Measurements from ENCODE around the gene TAS1R3.

Gene TAS1R3

GRCh38 chr1:1342061-1342562 lies 11.0 kb downstream of the TAS1R3 start:
- no peak for DNase-seq
- H3K27me3 Mint-ChIP-seq, result no peaks in the 10 kb centered on the region
- peaks cover 5% of the 10 kb centered on the region for H3K4me1 Mint-ChIP-seq
- no peak overlapping the region for H3K27ac Mint-ChIP-seq
- CTCF ChIA-PET, result no interaction called here
- H3K36me3 Mint-ChIP-seq, result peaks cover 21% of the 10 kb centered on the region
- H3K9me3 Mint-ChIP-seq, result peaks cover 9% of the 10 kb centered on the region
- no peak overlapping the region for H3K4me3 Mint-ChIP-seq

DNA sequence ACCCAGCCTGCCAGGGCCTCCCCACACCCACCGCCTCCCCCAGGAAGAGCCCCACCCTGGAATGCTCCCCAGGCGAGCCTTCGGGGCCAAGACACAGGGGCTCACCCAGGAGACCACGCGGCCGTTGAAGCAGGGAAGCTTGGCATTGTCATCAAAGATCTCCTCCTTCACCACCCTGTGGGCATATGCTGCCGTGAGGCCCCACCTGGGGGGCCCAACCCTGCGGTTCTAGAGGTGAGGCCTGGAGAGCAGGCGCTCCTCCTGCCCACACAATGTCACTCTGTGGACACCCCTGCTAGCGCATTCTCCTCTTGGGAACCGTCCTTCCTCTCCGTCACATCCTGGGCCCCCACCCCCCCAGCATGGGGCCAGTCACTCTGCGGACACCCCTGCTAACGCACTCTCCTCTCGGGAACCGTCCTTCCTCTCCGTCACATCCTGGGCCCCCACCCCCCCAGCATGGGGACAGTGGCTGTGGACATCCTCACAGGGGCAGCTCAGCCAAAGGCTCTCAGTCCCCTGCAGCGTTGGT lies 11.6 kb downstream of the TAS1R3 start:
- no peak for DNase-seq
- Mint-ChIP-seq H3K4me3 (no peak overlapping the region), H3K27me3 (no peaks in the 10 kb centered on the region), H3K36me3 (peaks cover 21% of the 10 kb centered on the region), H3K4me1 (peaks cover 10% of the 10 kb centered on the region), H3K27ac (no peak overlapping the region), H3K9me3 (peaks cover 9% of the 10 kb centered on the region)
- CTCF ChIA-PET, result interaction anchor here (1.0 kb wide), 1 partner anchor 29 kb away, joined by 4 read pairs; no protein-coding TSS in a partner anchor

DNA sequence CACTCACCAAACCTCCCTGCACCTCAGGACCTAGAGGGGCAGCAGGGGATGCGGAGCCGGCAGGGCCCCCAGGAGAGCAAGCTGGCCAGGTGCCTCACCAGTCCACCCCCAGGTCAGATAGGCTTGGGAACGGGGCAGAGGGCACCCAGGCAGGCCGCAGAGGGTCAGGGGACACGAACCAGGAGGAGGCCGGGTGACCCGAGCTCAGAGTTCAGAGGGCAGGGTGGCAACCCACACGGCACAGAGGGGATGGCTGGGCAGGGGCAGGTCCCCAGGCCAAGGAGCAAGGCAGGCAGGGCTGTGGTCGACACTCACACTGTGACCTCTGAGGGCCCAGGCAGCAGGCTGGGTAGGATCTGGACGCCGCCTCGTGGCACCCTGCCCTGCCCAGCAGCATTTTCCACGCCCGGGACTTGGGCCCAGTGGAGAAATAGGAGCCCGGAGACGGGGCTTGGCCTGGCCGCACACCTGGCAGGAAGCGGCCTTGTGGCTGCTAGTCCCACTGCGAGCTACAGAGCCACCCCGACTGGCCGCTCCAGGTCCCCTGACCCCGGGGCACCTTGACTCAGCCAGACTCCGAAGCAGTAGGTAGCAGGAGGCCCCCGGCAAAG lies 12.8 kb downstream of the TAS1R3 start:
- peaks cover 9% of the 10 kb centered on the region for H3K9me3 Mint-ChIP-seq
- H3K4me1 Mint-ChIP-seq, result peaks cover 15% of the 10 kb centered on the region
- H3K4me3 Mint-ChIP-seq, result no peak overlapping the region
- H3K27ac Mint-ChIP-seq, result peak overlapping the region; percentile 37
- no peaks in the 10 kb centered on the region for H3K27me3 Mint-ChIP-seq
- DNase-seq, result no peak
- H3K36me3 Mint-ChIP-seq, result peaks cover 21% of the 10 kb centered on the region
- CTCF ChIA-PET, result no interaction called here

GRCh38 chr1:1344655-1345361 lies 13.7 kb downstream of the TAS1R3 start:
- Mint-ChIP-seq H3K4me3 (no peak overlapping the region), H3K4me1 (peaks cover 15% of the 10 kb centered on the region), H3K27ac (no peak overlapping the region), H3K36me3 (peaks cover 18% of the 10 kb centered on the region), H3K9me3 (peaks cover 9% of the 10 kb centered on the region), H3K27me3 (no peaks in the 10 kb centered on the region)
- no peak for DNase-seq
- CTCF ChIA-PET, result no interaction called here

- Mint-ChIP-seq H3K4me1 (peaks cover 15% of the 10 kb centered on the region), H3K4me3 (no peak overlapping the region), H3K9me3 (peaks cover 9% of the 10 kb centered on the region), H3K27ac (no peak overlapping the region), H3K27me3 (no peaks in the 10 kb centered on the region), H3K36me3 (peaks cover 15% of the 10 kb centered on the region)
- CTCF ChIA-PET, result interaction anchor here (1.0 kb wide), 1 partner anchor 27 kb away, joined by 4 read pairs; no protein-coding TSS in a partner anchor
- no peak for DNase-seq
Observed at GRCh38 chr1:1345384-1345783, 14.3 kb downstream of the TAS1R3 start.

- no peak overlapping the region for H3K27ac Mint-ChIP-seq
- H3K9me3 Mint-ChIP-seq, result peaks cover 4% of the 10 kb centered on the region
- CTCF ChIA-PET, result interaction anchor here (1.0 kb wide), 3 partner anchors 26 to 223 kb away, joined by 3 to 4 read pairs (median 3); no protein-coding TSS in a partner anchor
- H3K27me3 Mint-ChIP-seq, result no peaks in the 10 kb centered on the region
- H3K36me3 Mint-ChIP-seq, result peaks cover 10% of the 10 kb centered on the region
- no peak for DNase-seq
- H3K4me3 Mint-ChIP-seq, result no peak overlapping the region
- H3K4me1 Mint-ChIP-seq, result peaks cover 15% of the 10 kb centered on the region
Observed at GRCh38 chr1:1345860-1346500, 14.9 kb downstream of the TAS1R3 start.

GRCh38 chr1:1346501-1346890 lies 15.4 kb downstream of the TAS1R3 start:
- DNase-seq, result no peak
- Mint-ChIP-seq H3K36me3 (peaks cover 5% of the 10 kb centered on the region), H3K27me3 (peaks cover 2% of the 10 kb centered on the region), H3K4me1 (peaks cover 15% of the 10 kb centered on the region), H3K9me3 (no peaks in the 10 kb centered on the region), H3K4me3 (peak overlapping the region; percentile 48), H3K27ac (no peak overlapping the region)
- CTCF ChIA-PET, result interaction anchor here (1.0 to 1.5 kb wide), 4 partner anchors 26 to 224 kb away, joined by 3 to 5 read pairs (median 4); no protein-coding TSS in a partner anchor

DNA sequence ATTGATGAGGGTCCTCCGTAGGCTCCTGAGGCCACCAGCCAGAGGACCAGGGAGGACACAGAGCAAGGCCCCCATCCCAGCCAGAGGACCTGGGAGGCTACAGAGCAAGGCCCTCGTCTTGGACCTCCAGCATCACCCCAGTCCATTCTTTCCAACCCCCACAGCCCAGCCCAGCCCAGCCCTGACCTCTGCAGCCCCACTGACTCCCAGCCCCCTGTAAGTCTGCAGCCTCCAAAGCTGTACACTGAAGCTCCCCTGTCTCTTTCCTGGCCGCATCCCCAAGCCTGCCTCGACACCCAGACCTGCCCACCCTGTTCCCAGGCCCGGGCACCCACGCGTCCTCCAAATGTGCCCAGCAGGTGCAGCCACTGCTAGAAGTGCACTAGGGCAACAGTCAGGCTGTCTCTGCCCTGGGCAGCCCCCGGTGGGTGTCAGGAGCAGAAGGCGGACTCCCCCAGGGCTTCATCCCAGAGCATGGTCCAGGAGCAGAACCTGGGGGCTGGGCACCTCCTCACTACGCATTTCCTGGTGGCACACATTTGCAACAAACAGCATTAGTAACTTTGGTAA lies 16.0 kb downstream of the TAS1R3 start:
- Mint-ChIP-seq H3K36me3 (peaks cover 4% of the 10 kb centered on the region), H3K9me3 (no peaks in the 10 kb centered on the region), H3K4me1 (peaks cover 15% of the 10 kb centered on the region), H3K4me3 (peak overlapping the region; percentile 48), H3K27ac (peak overlapping the region; percentile 65), H3K27me3 (peaks cover 9% of the 10 kb centered on the region)
- DNase-seq, result no peak
- CTCF ChIA-PET, result interaction anchor here (1.0 to 1.5 kb wide), 2 partner anchors 25 to 225 kb away, joined by 3 to 5 read pairs; no protein-coding TSS in a partner anchor

DNA sequence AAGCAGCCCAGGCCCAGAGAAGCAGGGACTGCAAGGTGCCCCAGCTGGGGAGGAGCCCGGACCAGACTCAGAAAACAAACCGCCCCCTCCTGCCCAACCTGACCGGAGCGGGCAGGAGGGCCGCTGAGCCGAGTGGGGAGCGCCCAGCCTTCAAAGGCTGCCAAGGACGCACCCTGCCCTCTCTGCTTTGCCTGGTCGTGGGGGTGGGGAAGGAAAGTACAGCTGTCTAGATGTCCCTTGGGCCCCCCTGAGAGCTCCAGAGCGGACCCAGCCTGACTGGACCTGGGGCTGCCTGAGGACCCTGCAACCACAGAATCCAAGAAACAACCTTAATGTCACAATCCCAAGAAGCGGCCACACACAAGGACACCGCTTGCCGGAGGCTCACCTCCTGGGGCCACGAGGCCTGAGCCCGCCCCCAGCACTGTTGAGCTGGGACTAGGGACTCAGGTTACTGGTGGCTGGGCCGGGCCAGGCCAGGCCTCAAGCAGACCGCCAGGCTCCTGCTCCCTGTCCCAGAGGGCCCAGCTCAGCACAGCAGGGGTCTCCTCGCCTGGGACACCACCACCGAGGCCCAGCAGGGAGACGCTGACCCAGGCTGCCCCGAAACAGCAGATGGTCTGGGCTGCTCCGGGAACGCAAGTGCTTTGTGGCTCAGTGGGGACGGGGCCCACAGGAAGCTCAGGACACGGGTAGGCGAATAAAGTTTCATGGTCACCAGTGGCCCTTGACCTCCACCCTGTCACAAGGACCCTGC lies 16.8 kb downstream of the TAS1R3 start:
- Mint-ChIP-seq H3K36me3 (peaks cover 1% of the 10 kb centered on the region), H3K4me3 (peak overlapping the region; percentile 75), H3K27ac (peak overlapping the region; percentile 65), H3K9me3 (no peaks in the 10 kb centered on the region), H3K4me1 (peaks cover 22% of the 10 kb centered on the region), H3K27me3 (peaks cover 16% of the 10 kb centered on the region)
- no peak for DNase-seq
- CTCF ChIA-PET, result interaction anchor here (0.7 to 1.7 kb wide), 3 partner anchors 20 to 25 kb away, joined by 3 to 5 read pairs (median 5); no protein-coding TSS in a partner anchor

GRCh38 chr1:1348420-1349255 lies 17.6 kb downstream of the TAS1R3 start:
- DNase-seq, result peak; percentile 41
- CTCF ChIA-PET, result interaction anchor here (0.7 to 1.7 kb wide), 3 partner anchors 21 to 24 kb away, joined by 3 to 5 read pairs (median 5); no protein-coding TSS in a partner anchor
- peaks cover 24% of the 10 kb centered on the region for H3K27me3 Mint-ChIP-seq
- H3K36me3 Mint-ChIP-seq, result no peaks in the 10 kb centered on the region
- peak overlapping the region; percentile 28 for H3K27ac Mint-ChIP-seq
- peak overlapping the region; percentile 75 for H3K4me3 Mint-ChIP-seq
- H3K4me1 Mint-ChIP-seq, result peaks cover 26% of the 10 kb centered on the region
- no peaks in the 10 kb centered on the region for H3K9me3 Mint-ChIP-seq

- DNase-seq, result peak; percentile 78
- Mint-ChIP-seq H3K27ac (peak within 1 kb of the TSS; percentile 28), H3K9me3 (no peaks in the 10 kb centered on the region), H3K4me1 (peaks cover 32% of the 10 kb centered on the region), H3K36me3 (no peaks in the 10 kb centered on the region), H3K27me3 (peaks cover 32% of the 10 kb centered on the region), H3K4me3 (peak within 1 kb of the TSS; percentile 75)
- CTCF ChIA-PET, result interaction anchor here (1.7 kb wide), 1 partner anchor 22 kb away, joined by 5 read pairs; no protein-coding TSS in a partner anchor
Observed at GRCh38 chr1:1349256-1350012, 18.4 kb downstream of the TAS1R3 start, which contains the start of gene DVL1. Gene DVL1, minus strand, starts transcription at chr1:1349418. Its CDS starts 353 bp downstream, at chr1:1349065.

All from activated naive CD4-positive, alpha-beta T cell treated with anti-CD3 and anti-CD28 coated beads, Interleukin-2, amount 10 ng/mL, durations not matched to agents 7 days and 5 days (primary cell).